ENCODE data around the gene TTYH1.
"Not testable (repeated sequence)": the region's sequence is repeated elsewhere in the genome, so short reads cannot be mapped to it uniquely, and the experiment has no call there.

The TTYH1 gene

GRCh38 chr19:54435551-54436016, 20.3 kb downstream of the TTYH1 start:
- DNase-seq (ENCODE audit: extremely low spot score, insufficient read length, low read depth) (no peak), FAIRE-seq (no peak)

GRCh38 chr19:54436031-54436523, 20.8 kb downstream of the TTYH1 start:
- FAIRE-seq (no peak), DNase-seq (ENCODE audit: extremely low spot score, insufficient read length, low read depth) (no peak)

- FAIRE-seq (no peak), DNase-seq (ENCODE audit: extremely low spot score, insufficient read length, low read depth) (no peak)
Observed at GRCh38 chr19:54436628-54437252, 21.5 kb downstream of the TTYH1 start.

- no peak for DNase-seq (ENCODE audit: extremely low spot score, insufficient read length, low read depth)
- FAIRE-seq: no peak
Observed at GRCh38 chr19:54439174-54439851, 24.0 kb downstream of the TTYH1 start.

GRCh38 chr19:54440641-54441040, 25.4 kb downstream of the TTYH1 start:
- DNase-seq (ENCODE audit: extremely low spot score, insufficient read length, low read depth) (no peak), FAIRE-seq (no peak)

GRCh38 chr19:54444737-54445136, 29.5 kb downstream of the TTYH1 start:
- FAIRE-seq (no peak), DNase-seq (ENCODE audit: extremely low spot score, insufficient read length, low read depth) (no peak)

GRCh38 chr19:54446349-54446748, 31.1 kb downstream of the TTYH1 start:
- FAIRE-seq; DNase-seq (ENCODE audit: extremely low spot score, insufficient read length, low read depth): not testable (repeated sequence)

- no peak for DNase-seq (ENCODE audit: extremely low spot score, insufficient read length, low read depth)
- no peak for FAIRE-seq
Observed at GRCh38 chr19:54448040-54448773, 32.9 kb downstream of the TTYH1 start.

- FAIRE-seq (peak; percentile 98), DNase-seq (ENCODE audit: extremely low spot score, insufficient read length, low read depth) (peak; percentile 92)
Observed at GRCh38 chr19:54448774-54449700, 33.8 kb downstream of the TTYH1 start, which contains the start of gene LENG8. TSS of gene LENG8 (plus strand) at chr19:54449199. CDS start at chr19:54451345, 2,146 bp downstream.

GRCh38 chr19:54449701-54450069, 34.4 kb downstream of the TTYH1 start:
- no peak for DNase-seq (ENCODE audit: extremely low spot score, insufficient read length, low read depth)
- FAIRE-seq: no peak

- DNase-seq (ENCODE audit: extremely low spot score, insufficient read length, low read depth) (no peak), FAIRE-seq (no peak)
Observed at GRCh38 chr19:54451331-54451871, 36.1 kb downstream of the TTYH1 start.

GRCh38 chr19:54451997-54452396, 36.7 kb downstream of the TTYH1 start:
- FAIRE-seq (no peak), DNase-seq (ENCODE audit: extremely low spot score, insufficient read length, low read depth) (no peak)

- FAIRE-seq (no peak), DNase-seq (ENCODE audit: extremely low spot score, insufficient read length, low read depth) (no peak)
Observed at GRCh38 chr19:54452626-54453025, 37.4 kb downstream of the TTYH1 start.

GRCh38 chr19:54453921-54454780, 38.9 kb downstream of the TTYH1 start:
- no peak for DNase-seq (ENCODE audit: extremely low spot score, insufficient read length, low read depth)
- no peak for FAIRE-seq

- DNase-seq (ENCODE audit: extremely low spot score, insufficient read length, low read depth): no peak
- no peak for FAIRE-seq
Observed at GRCh38 chr19:54454781-54455675, 39.8 kb downstream of the TTYH1 start.

GRCh38 chr19:54455786-54456422, 40.6 kb downstream of the TTYH1 start:
- FAIRE-seq: no peak
- no peak for DNase-seq (ENCODE audit: extremely low spot score, insufficient read length, low read depth)
